Activated CD8-positive, alpha-beta memory T cell treated with anti-CD3 and anti-CD28 coated beads for 36 hours (primary cell): Measurements from ENCODE around the gene ALDH1L1. TPM values are rescaled to one million over a fixed set of nuclear protein-coding genes. Genes with fewer than 3 reads are reported as not detected.

Experiments used
- CTCF ChIA-PET: fragments of 350-600 bp; sonication (Branson Sonifier 250); formaldehyde crosslinking; loops from one replicate; lab custom pipeline; 2021; ENCODE audit warnings: antibody characterized with exemption; lab: Charles Lee
- POLR2A ChIA-PET: fragments of 350-600 bp; sonication (Branson Sonifier 250); formaldehyde crosslinking; loops from one replicate; lab custom pipeline; 2021; ENCODE audit warnings: antibody characterized with exemption; lab: Charles Lee
- total RNA-seq, 2 experiments: library from RNA; stranded (reverse); gene quantifications; one replicate each; pipeline ENCODE4 v1.2.3, GENCODE V29; 2021

The ALDH1L1 gene
- total RNA-seq, 2 experiments from 2014 or later: not detected

- ChIA-PET CTCF (no interaction called here), POLR2A (no interaction called here)
These were observed 67.7 kb downstream of the ALDH1L1 start for GRCh38 chr3:126112531-126113237.

DNA sequence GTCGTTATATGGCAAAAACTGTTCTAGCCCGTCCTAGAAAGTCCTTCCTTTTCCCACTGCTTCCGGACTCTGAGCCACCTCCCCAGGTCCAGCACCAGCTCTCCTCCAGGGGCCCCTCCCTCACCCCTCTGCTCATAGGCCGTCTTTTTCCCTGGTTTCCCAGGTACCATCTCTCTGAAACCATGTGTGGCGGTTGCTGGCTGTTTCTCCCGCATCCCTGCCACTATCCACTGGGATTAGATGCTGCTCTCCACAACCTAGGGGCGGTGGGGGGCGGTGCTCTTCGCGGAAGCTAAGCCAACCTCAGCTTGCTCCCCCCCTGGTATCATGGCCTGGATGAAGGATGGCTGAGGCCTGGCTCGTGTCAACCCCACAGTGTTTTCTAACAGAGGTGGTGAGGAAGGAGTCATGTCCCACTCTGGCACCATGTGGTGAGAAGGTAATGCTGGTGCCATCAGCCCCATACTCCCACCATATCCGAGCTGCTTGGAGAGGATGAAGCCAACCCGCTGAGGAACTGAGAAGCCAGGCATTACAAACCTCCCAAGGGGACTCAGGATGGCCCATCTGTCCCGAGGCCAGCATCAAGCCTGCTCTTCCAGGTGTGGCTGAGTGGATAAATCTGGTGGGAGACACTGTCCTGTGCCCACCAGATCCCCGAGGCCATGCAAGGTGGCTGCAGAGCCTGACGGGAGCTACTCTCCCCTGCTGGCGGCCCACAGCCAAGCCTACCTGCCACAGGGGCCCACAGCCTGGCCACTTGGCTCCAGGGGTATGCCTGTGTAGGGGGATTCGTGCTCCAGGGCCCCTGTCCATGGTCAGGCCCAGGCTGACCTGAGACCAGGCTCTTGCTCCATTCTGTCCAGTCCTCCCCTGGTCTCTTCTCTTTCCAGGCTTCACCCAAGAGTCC lies 68.6 kb downstream of the ALDH1L1 start:
- POLR2A ChIA-PET: no interaction called here
- CTCF ChIA-PET: no interaction called here

DNA sequence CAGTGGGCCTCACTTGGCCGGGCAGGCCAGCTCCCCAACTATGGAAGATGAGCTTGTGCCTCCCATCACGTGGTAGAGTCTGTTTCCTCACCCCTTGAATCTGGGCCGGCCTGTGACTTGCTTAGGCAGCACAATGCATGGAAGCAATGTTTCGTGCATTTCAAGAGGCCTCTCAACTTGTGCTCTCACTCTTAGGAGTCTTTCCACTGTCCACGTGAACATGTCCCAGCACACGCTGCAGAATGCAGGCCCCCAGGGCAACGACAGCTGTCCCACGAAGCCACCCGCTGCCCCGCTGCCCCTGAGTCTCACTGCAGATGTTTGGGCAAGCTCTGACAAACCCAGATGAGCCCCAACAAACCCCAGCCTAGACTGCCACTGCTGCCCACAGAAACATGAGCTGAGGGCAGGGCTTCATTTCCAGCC lies 69.2 kb downstream of the ALDH1L1 start:
- CTCF ChIA-PET: no interaction called here
- POLR2A ChIA-PET: no interaction called here

- ChIA-PET CTCF (no interaction called here), POLR2A (no interaction called here)
These were observed 69.8 kb downstream of the ALDH1L1 start for GRCh38 chr3:126110431-126111125.

DNA sequence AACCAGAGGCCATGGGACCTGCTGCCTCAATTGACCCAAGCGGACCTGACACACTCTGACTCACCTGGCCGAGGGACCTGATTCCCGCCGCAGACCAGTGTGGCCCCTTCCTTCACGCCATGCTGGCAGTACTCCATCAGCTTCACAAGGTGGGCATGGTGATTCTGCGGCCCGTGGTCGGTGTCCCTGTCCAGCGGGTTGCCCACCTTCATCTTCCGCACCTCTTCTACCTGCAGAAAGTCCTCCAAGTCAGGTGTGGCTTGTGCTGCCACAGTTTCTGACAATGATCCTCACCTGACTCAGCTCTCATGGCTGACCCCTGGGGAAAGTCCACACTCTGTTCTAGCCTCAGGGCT lies 70.5 kb downstream of the ALDH1L1 start:
- CTCF ChIA-PET: no interaction called here
- POLR2A ChIA-PET: no interaction called here

DNA sequence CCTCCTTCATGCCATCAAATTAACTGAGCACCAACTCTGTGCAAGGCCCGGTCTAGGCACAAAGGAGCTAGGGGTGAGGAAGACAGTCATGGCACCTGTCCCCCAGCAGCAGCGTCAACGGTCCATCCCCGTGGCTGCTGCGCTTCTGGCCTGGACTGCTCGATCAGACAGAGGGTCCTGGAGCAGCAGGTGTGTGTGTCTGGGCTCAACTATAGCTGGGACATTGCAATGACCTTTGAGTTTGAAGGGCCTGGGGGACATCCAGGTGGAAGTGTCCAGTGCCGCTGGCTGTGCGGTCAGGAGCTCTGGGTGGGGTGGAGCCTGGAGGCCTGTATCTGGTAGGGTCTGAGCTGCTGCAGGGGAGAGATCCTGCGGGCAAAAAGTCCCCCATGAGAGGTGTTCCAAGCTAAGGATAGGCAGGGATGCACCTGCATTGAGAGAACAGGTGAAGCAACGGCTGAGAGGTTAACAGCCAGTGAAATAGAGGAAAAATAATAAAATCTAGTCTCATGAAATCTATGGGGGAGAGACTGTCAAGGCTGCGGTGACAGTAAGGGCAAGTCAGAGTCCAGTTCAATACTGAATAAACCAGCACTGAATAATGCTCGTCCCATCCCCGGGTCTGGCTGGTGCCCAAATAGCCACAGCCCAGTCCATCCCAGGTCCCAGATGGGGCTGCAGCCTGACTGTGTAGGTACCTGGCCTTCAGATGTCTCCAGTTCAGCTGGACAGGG lies 71.1 kb downstream of the ALDH1L1 start:
- POLR2A ChIA-PET: no interaction called here
- CTCF ChIA-PET: no interaction called here

- POLR2A ChIA-PET: no interaction called here
- CTCF ChIA-PET: no interaction called here
These were observed 71.7 kb downstream of the ALDH1L1 start for GRCh38 chr3:126108676-126109050.

DNA sequence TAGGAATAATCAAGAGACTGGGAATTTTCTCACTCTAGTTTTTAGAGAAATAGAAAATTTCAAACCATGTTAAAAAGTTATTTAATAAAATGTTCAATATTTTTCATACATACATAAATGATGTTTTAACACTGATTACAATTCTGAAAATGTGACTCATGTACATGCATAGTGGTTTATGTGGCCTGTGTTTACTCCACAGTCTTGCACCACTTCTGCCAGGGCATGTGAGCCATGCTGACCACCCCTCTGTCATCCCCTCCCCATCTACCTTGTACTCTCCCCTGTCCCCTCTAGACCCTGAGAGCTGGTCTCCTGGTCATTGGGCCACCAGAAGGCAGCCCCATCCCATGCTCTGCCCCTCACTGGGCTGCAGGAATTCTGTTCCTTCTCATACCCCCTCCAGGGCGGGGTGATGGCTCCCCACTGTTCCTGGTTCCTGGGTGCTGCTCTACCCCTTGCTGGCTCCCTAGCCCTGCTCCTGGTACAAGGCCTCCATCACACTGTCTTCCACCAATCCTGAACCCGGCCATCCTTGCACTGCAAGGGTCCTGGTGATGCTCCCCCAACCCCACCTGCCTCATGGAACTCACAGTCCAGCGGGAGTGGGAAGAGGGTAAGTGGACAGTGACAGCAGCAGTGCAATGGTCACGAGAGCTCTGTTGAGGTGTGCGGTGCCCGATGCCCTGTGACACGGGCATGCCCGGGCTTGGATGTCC lies 72.3 kb downstream of the ALDH1L1 start:
- CTCF ChIA-PET: no interaction called here
- POLR2A ChIA-PET: no interaction called here

GRCh38 chr3:126107203-126107939 lies 73.0 kb downstream of the ALDH1L1 start:
- ChIA-PET POLR2A (no interaction called here), CTCF (no interaction called here)

GRCh38 chr3:126106336-126107202 lies 73.8 kb downstream of the ALDH1L1 start:
- ChIA-PET POLR2A (no interaction called here), CTCF (no interaction called here)

- ChIA-PET CTCF (no interaction called here), POLR2A (no interaction called here)
These were observed 74.6 kb downstream of the ALDH1L1 start for GRCh38 chr3:126105691-126106187.

- POLR2A ChIA-PET: no interaction called here
- CTCF ChIA-PET: no interaction called here
These were observed 75.4 kb downstream of the ALDH1L1 start for GRCh38 chr3:126104742-126105605.

- ChIA-PET CTCF (interaction anchor here (1.1 kb wide), 1 partner anchor 11 kb away, joined by 3 read pairs; no protein-coding TSS in a partner anchor), POLR2A (no interaction called here)
These were observed 76.3 kb downstream of the ALDH1L1 start for GRCh38 chr3:126104028-126104635.

DNA sequence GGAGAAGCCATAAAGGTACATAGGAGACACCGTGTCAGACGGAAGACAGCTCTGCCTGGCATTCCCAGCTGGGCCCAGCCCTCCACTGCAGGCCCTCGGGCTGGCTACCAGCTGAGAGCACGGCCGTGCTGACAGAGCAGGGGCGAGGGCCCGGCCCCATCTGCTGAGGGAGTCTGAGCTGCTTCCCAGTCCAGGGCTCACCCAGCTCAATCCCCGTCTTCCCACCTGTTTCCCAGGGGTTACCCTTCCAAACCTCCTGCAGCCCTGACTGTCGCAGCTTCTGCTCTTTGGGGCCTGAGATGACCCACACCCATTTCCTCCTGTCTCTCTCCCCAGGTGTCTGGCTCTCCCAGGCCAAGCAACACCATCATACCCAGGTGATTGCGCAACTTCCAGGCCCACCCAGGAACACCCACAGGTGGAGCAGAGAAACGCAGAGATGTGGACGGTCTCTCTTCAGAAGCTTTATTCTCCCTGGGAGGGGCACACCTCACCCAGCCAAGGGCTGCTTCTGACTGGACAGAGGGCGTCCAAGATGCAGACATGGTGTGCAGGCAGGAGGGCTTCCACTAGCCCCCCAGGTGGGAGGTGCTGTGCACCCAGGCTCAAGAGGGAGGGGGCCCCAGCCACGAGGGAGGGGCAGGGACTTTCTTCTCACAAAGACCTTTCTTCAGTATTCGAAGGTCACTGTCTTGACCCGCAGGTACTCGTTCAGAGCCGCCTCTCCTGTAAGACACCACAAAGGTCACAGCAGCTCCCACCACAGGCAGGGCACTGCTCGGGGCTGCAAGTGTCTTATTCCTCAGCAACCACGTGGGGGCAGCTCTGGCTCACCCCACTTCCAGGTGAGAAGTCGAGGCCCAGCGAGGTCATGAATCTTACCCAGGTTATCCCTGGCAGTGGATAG lies 77.0 kb downstream of the ALDH1L1 start:
- CTCF ChIA-PET: interaction anchor here (1.1 kb wide), 1 partner anchor 11 kb away, joined by 3 read pairs; no protein-coding TSS in a partner anchor
- POLR2A ChIA-PET: no interaction called here

DNA sequence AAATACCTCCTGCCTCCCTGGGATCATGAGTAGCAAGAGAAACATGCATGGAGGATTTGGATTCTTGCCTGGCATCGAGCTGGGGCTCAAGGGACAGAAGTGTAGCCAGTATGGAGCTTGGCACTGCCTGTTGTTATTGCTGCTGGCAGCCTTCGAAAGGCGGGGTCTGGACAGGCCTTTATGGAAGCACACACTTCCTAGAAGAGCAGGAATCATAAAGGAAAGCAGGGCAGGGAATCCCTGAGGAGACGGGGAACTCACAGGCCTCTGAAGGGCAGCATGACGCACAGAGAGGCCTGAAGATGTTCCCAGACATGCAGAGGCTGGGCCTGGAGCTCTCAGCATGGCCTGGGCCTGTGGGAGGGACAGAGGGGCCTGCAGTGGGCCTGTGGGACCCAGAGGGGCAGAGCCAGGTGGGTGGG lies 77.8 kb downstream of the ALDH1L1 start:
- ChIA-PET POLR2A (no interaction called here), CTCF (no interaction called here)
